Caco-2 (cell line): ENCODE results near the gene CAPN5. TPM values are rescaled to one million over a fixed set of nuclear protein-coding genes. Genes with fewer than 3 reads are reported as not detected.

ENCODE experiments used
- BruUV-seq: library from RNA; stranded (reverse); fragments of 400-500 nt; replicated peaks from 2 replicates; lab custom pipeline; 2021; lab: Mats Ljungman, UMichigan
- CTCF ChIA-PET: fragments of 300-600 bp; sonication (Branson Sonifier 250); formaldehyde crosslinking; loops from one replicate; lab custom pipeline; 2022; ENCODE audit warnings: antibody characterized with exemption; lab: Charles Lee
- POLR2A ChIA-PET: fragments of 300-600 bp; sonication (Branson Sonifier 250); formaldehyde crosslinking; loops from one replicate; lab custom pipeline; 2022; ENCODE audit warnings: antibody characterized with exemption; lab: Charles Lee
- DNase-seq, 2 experiments: peaks; one replicate each; pipeline versions ENCODE4 v3.0.0 to v3.0.0-alpha.2; 2020 to 2022
- H3K27me3 ChIP-seq: replicated peaks from 2 replicates; pipeline ENCODE4 v1.6.0; 2011; ENCODE audit warnings: low read length; ENCODE audit not compliant: control insufficient read depth, insufficient read depth
- H3K36me3 ChIP-seq: 2 replicates; pipeline ENCODE4 v1.5.1; 2011; ENCODE audit warnings: low read length; ENCODE audit not compliant: control insufficient read depth, insufficient read depth
- H3K4me1 ChIP-seq: fragments of 250-450 bp; sonication (Bioruptor Pico); 2 replicates; pipeline ENCODE4 v1.5.1; 2020; ENCODE audit warnings: mild to moderate bottlenecking
- H3K4me3 ChIP-seq: 2 replicates; pipeline ENCODE4 v1.5.1; 2011; ENCODE audit warnings: low read depth, mild to moderate bottlenecking, control low read depth, low read length
- H3K9me3 ChIP-seq: fragments of 250-450 bp; sonication (Bioruptor Pico); 2 replicates; pipeline ENCODE4 v1.5.1; 2020; ENCODE audit warnings: mild to moderate bottlenecking, moderate library complexity
- H3K27ac Mint-ChIP-seq: one replicate; pipeline ENCODE4 v1.8.0; 2022; ENCODE audit warnings: mixed read lengths; ENCODE audit not compliant: unreplicated experiment
- H3K27me3 Mint-ChIP-seq: one replicate; pipeline ENCODE4 v1.8.0; 2022; ENCODE audit warnings: mixed read lengths; ENCODE audit not compliant: insufficient read depth, unreplicated experiment
- H3K36me3 Mint-ChIP-seq: one replicate; pipeline ENCODE4 v1.8.0; 2022; ENCODE audit warnings: mild to moderate bottlenecking, mixed read lengths; ENCODE audit not compliant: insufficient read depth, unreplicated experiment
- H3K4me1 Mint-ChIP-seq: one replicate; pipeline ENCODE4 v1.8.0; 2022; ENCODE audit warnings: low read depth, mixed read lengths; ENCODE audit not compliant: unreplicated experiment
- H3K4me3 Mint-ChIP-seq: one replicate; pipeline ENCODE4 v1.8.0; 2022; ENCODE audit warnings: mild to moderate bottlenecking, moderate library complexity, mixed read lengths; ENCODE audit not compliant: unreplicated experiment
- H3K9me3 Mint-ChIP-seq: one replicate; pipeline ENCODE4 v1.8.0; 2022; ENCODE audit warnings: mixed read lengths; ENCODE audit not compliant: unreplicated experiment
- CTCF ChIP-seq, 2 experiments: fragments of 200-600 bp in 1 of 2; IDR thresholded peaks; 1 replicate in 1 of 2; 2 replicates in 1 of 2; pipeline versions ENCODE4 v1.5.1 to v1.8.0; 2011 to 2022; ENCODE audit warnings: antibody characterized with exemption in 1 of 2, control low read depth in 1 of 2, inconsistent platforms in 1 of 2, low read depth in 1 of 2, low read length in 1 of 2, mild to moderate bottlenecking in 1 of 2, moderate library complexity in 1 of 2; ENCODE audit not compliant: insufficient read depth in 1 of 2, severe bottlenecking in 1 of 2, unreplicated experiment in 1 of 2
- intact Hi-C: fragments of 100-400 bp; cut with micrococcal nuclease; formaldehyde crosslinking; loops from one replicate; pipeline ENCODE4 v1.10.0; 2022; ENCODE audit not compliant: unreplicated experiment
- total RNA-seq: library from RNA; stranded (reverse); gene quantifications from 2 replicates; pipeline ENCODE4 v1.2.3, GENCODE V29; 2022

Gene CAPN5
- total RNA-seq, 1 experiment from 2014 or later, result 21.2 TPM

- Mint-ChIP-seq H3K27me3 (no peaks in the 10 kb centered on the region), H3K9me3 (no peaks in the 10 kb centered on the region), H3K36me3 (no peaks in the 10 kb centered on the region), H3K4me3 (no peak overlapping the region), H3K27ac (no peak overlapping the region), H3K4me1 (peaks cover 9% of the 10 kb centered on the region)
- no peaks in the 10 kb centered on the region for H3K36me3 ChIP-seq
- no peaks in the 10 kb centered on the region for H3K9me3 ChIP-seq
- H3K4me1 ChIP-seq, result peaks cover 12% of the 10 kb centered on the region
- intact Hi-C loops, result no loop called here
- no peaks in the 10 kb centered on the region for H3K27me3 ChIP-seq
- CTCF ChIA-PET, result interaction anchor here (0.9 to 1.2 kb wide), 2 partner anchors 9 to 25 kb away, joined by 3 to 4 read pairs; no protein-coding TSS in a partner anchor
- no peak overlapping the region for H3K4me3 ChIP-seq
- POLR2A ChIA-PET, result no interaction called here
- no peak for TF ChIP-seq CTCF (IDR thresholded peaks at IDR 0.05; ENCODE audit: insufficient read depth in 1 of 2, low read depth in 1 of 2, low read length in 1 of 2, severe bottlenecking in 1 of 2, unreplicated experiment in 1 of 2)
- no TSS peak for BruUV-seq
- no peak for DNase-seq
Observed at GRCh38 chr11:77136074-77136473, 69.3 kb downstream of the CAPN5 start.

GRCh38 chr11:77136784-77137420, 70.1 kb downstream of the CAPN5 start:
- no TSS peak for BruUV-seq
- DNase-seq, result no peak
- POLR2A ChIA-PET, result no interaction called here
- no peaks in the 10 kb centered on the region for H3K27me3 ChIP-seq
- H3K36me3 ChIP-seq, result no peaks in the 10 kb centered on the region
- peaks cover 20% of the 10 kb centered on the region for H3K4me1 ChIP-seq
- CTCF ChIA-PET, result interaction anchor here (0.9 to 1.2 kb wide), 2 partner anchors 10 to 26 kb away, joined by 3 to 4 read pairs; no protein-coding TSS in a partner anchor
- Mint-ChIP-seq H3K27me3 (no peaks in the 10 kb centered on the region), H3K9me3 (no peaks in the 10 kb centered on the region), H3K36me3 (no peaks in the 10 kb centered on the region), H3K4me1 (peaks cover 16% of the 10 kb centered on the region), H3K27ac (no peak overlapping the region), H3K4me3 (no peak overlapping the region)
- no peak overlapping the region for H3K4me3 ChIP-seq
- no peaks in the 10 kb centered on the region for H3K9me3 ChIP-seq
- TF ChIP-seq CTCF (IDR thresholded peaks at IDR 0.05; ENCODE audit: insufficient read depth in 1 of 2, low read depth in 1 of 2, low read length in 1 of 2, severe bottlenecking in 1 of 2, unreplicated experiment in 1 of 2), result no peak
- intact Hi-C loops, result no loop called here

- TF ChIP-seq CTCF (IDR thresholded peaks at IDR 0.05; ENCODE audit: insufficient read depth in 1 of 2, low read depth in 1 of 2, low read length in 1 of 2, severe bottlenecking in 1 of 2, unreplicated experiment in 1 of 2), result no peak
- Histone ChIP-seq H3K9me3 (no peaks in the 10 kb centered on the region), H3K27me3 (no peaks in the 10 kb centered on the region), H3K4me3 (no peak overlapping the region), H3K4me1 (peaks cover 20% of the 10 kb centered on the region), H3K36me3 (no peaks in the 10 kb centered on the region)
- H3K27me3 Mint-ChIP-seq, result no peaks in the 10 kb centered on the region
- H3K36me3 Mint-ChIP-seq, result no peaks in the 10 kb centered on the region
- H3K27ac Mint-ChIP-seq, result no peak overlapping the region
- intact Hi-C loops, result no loop called here
- ChIA-PET POLR2A (no interaction called here), CTCF (interaction anchor here (1.2 kb wide), 1 partner anchor 10 kb away, joined by 4 read pairs; no protein-coding TSS in a partner anchor)
- no peak for DNase-seq
- BruUV-seq, result no TSS peak
- H3K9me3 Mint-ChIP-seq, result no peaks in the 10 kb centered on the region
- H3K4me1 Mint-ChIP-seq, result peaks cover 20% of the 10 kb centered on the region
- H3K4me3 Mint-ChIP-seq, result no peak overlapping the region
Observed at GRCh38 chr11:77137421-77137820, 70.7 kb downstream of the CAPN5 start.
